ENCODE measurements around the gene FBXL14. TPM values are rescaled to one million over a fixed set of nuclear protein-coding genes. Genes with fewer than 3 reads are reported as not detected.

The FBXL14 gene
- polyA plus RNA-seq, 1 of the 3 experiments (the other 2 are of a cell fraction) = 11.3 TPM

DNA sequence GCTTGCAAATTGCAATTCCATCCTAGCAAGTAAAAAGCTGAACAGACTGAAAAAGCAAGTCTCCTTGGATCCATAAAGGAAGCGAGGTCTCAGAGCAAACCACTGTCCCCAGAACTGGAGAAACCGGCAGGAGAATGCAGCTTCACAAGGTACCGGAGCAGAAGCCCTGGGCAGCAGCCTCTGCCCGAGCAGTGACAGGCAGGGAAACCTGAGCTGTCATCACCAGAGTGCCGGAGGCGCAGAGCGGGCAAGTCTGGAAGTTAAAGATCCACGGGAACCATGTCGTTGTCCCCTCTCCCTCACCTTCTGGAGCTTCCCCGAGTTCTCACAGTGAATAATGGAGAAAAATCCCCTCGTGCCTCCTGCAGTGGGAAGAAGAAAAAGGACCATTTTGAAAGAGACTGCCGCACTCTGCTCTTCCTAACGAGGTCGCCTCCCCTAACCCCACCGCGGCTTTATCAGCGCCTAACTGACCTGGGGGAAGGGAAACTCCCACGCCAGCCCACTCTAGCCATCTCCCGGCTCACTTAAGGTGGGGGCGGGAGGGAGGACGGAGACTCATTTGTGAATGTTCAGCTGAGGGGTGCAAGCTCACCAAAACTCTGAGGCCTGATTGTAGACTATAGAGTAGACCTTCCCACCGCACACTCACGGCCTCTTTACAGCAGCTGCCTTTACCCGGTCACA lies 27.8 kb downstream of the FBXL14 start:
- POLR2A ChIA-PET = no interaction called here
- peaks cover 0 to 12% of the 10 kb centered on the region in 2 experiments; a peak in 1 of 4 replicates for H3K4me1 ChIP-seq (ENCODE audit: control insufficient read depth in 1 of 2, insufficient read depth in 2 of 2, low read depth in 1 of 2, low read length in 1 of 2)
- CTCF ChIA-PET = interaction anchor here (0.6 to 2.3 kb wide), 3 partner anchors 17 to 448 kb away, joined by 3 to 8 read pairs (median 7); no protein-coding TSS in a partner anchor

More for the DNA sequence above, 27.8 kb downstream of the FBXL14 start:
- no peak for TF ChIP-seq FOXM1 (IDR thresholded peaks at IDR 0.05; ENCODE audit: low read depth)
- no peak for TF ChIP-seq EP300 (IDR thresholded peaks at IDR 0.05; ENCODE audit: borderline replicate concordance in 1 of 2, low read depth in 1 of 2, low read length in 1 of 2)
- no peak for TF ChIP-seq RFX5 (IDR thresholded peaks at IDR 0.05; ENCODE audit: low read length)
- no peak for TF ChIP-seq MXI1 (IDR thresholded peaks at IDR 0.05; ENCODE audit: low read depth, low read length)
- TF ChIP-seq MEF2A (IDR thresholded peaks at IDR 0.05; ENCODE audit: borderline replicate concordance, low read depth) = no peak
- no peak for TF ChIP-seq RCOR1 (IDR thresholded peaks at IDR 0.05; ENCODE audit: low read length)
- TF ChIP-seq, protein P1, sequence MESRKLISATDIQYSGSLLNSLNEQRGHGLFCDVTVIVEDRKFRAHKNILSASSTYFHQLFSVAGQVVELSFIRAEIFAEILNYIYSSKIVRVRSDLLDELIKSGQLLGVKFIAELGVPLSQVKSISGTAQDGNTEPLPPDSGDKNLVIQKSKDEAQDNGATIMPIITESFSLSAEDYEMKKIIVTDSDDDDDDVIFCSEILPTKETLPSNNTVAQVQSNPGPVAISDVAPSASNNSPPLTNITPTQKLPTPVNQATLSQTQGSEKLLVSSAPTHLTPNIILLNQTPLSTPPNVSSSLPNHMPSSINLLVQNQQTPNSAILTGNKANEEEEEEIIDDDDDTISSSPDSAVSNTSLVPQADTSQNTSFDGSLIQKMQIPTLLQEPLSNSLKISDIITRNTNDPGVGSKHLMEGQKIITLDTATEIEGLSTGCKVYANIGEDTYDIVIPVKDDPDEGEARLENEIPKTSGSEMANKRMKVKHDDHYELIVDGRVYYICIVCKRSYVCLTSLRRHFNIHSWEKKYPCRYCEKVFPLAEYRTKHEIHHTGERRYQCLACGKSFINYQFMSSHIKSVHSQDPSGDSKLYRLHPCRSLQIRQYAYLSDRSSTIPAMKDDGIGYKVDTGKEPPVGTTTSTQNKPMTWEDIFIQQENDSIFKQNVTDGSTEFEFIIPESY (IDR thresholded peaks at IDR 0.05; ENCODE audit: borderline replicate concordance, low read depth) = no peak
- TF ChIP-seq, protein P2, sequence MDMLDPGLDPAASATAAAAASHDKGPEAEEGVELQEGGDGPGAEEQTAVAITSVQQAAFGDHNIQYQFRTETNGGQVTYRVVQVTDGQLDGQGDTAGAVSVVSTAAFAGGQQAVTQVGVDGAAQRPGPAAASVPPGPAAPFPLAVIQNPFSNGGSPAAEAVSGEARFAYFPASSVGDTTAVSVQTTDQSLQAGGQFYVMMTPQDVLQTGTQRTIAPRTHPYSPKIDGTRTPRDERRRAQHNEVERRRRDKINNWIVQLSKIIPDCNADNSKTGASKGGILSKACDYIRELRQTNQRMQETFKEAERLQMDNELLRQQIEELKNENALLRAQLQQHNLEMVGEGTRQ (IDR thresholded peaks at IDR 0.05; ENCODE audit: borderline replicate concordance, low read depth, low read length) = no peak
- no peak for TF ChIP-seq JUND (IDR thresholded peaks at IDR 0.05)
- TF ChIP-seq FOSL2 (IDR thresholded peaks at IDR 0.05; ENCODE audit: borderline replicate concordance, low read depth) = no peak
- TF ChIP-seq, protein P3, sequence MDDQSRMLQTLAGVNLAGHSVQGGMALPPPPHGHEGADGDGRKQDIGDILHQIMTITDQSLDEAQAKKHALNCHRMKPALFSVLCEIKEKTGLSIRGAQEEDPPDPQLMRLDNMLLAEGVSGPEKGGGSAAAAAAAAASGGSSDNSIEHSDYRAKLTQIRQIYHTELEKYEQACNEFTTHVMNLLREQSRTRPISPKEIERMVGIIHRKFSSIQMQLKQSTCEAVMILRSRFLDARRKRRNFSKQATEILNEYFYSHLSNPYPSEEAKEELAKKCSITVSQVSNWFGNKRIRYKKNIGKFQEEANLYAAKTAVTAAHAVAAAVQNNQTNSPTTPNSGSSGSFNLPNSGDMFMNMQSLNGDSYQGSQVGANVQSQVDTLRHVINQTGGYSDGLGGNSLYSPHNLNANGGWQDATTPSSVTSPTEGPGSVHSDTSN (IDR thresholded peaks at IDR 0.05) = no peak
- TF ChIP-seq ELF1 (IDR thresholded peaks at IDR 0.05) = no peak
- TF ChIP-seq GABPA (IDR thresholded peaks at IDR 0.05; ENCODE audit: low read depth) = no peak
- TF ChIP-seq NRF1 (IDR thresholded peaks at IDR 0.05; ENCODE audit: low read depth, low read length) = no peak
- no peak for TF ChIP-seq CHD2 (IDR thresholded peaks at IDR 0.05; ENCODE audit: low read length, partially characterized antibody)
- TF ChIP-seq, protein P4, sequence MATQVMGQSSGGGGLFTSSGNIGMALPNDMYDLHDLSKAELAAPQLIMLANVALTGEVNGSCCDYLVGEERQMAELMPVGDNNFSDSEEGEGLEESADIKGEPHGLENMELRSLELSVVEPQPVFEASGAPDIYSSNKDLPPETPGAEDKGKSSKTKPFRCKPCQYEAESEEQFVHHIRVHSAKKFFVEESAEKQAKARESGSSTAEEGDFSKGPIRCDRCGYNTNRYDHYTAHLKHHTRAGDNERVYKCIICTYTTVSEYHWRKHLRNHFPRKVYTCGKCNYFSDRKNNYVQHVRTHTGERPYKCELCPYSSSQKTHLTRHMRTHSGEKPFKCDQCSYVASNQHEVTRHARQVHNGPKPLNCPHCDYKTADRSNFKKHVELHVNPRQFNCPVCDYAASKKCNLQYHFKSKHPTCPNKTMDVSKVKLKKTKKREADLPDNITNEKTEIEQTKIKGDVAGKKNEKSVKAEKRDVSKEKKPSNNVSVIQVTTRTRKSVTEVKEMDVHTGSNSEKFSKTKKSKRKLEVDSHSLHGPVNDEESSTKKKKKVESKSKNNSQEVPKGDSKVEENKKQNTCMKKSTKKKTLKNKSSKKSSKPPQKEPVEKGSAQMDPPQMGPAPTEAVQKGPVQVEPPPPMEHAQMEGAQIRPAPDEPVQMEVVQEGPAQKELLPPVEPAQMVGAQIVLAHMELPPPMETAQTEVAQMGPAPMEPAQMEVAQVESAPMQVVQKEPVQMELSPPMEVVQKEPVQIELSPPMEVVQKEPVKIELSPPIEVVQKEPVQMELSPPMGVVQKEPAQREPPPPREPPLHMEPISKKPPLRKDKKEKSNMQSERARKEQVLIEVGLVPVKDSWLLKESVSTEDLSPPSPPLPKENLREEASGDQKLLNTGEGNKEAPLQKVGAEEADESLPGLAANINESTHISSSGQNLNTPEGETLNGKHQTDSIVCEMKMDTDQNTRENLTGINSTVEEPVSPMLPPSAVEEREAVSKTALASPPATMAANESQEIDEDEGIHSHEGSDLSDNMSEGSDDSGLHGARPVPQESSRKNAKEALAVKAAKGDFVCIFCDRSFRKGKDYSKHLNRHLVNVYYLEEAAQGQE (IDR thresholded peaks at IDR 0.05; ENCODE audit: low read depth, low read length) = no peak
- H3K9ac ChIP-seq = no peak overlapping the region
- no peaks in the 10 kb centered on the region for H3K36me3 ChIP-seq (replicated peaks in 1 of 2; ENCODE audit: control insufficient read depth in 1 of 2, insufficient read depth in 2 of 2, low read length in 1 of 2)
- H3K27ac ChIP-seq (ENCODE audit: low read depth in 2 of 2, low read length in 1 of 2) = no peak overlapping the region
- no peaks in the 10 kb centered on the region for H3K9me2 ChIP-seq
- H3K4me3 ChIP-seq (ENCODE audit: low read depth in 2 of 2, low read length in 1 of 2) = no peak overlapping the region
- peaks cover 100% of the 10 kb centered on the region for H3K79me2 ChIP-seq (ENCODE audit: insufficient read depth)
- H3F3A ChIP-seq (replicated peaks; ENCODE audit: insufficient read depth) = peaks cover 4% of the 10 kb centered on the region
- no peaks in the 10 kb centered on the region for H3K9me3 ChIP-seq
- WGBS (ENCODE audit: low lambda C conversion rate) = 95% methylated on average over 22 of the region's 24 CpGs
- no peak overlapping the region for H3K4me2 ChIP-seq
- H3K27me3 ChIP-seq (ENCODE audit: insufficient read depth) = no peaks in the 10 kb centered on the region
- no peak overlapping the region for H2AFZ ChIP-seq (ENCODE audit: low read depth)
- DNase-seq = no peak
- peaks cover 55% of the 10 kb centered on the region for H4K20me1 ChIP-seq (ENCODE audit: insufficient read depth)
